ENCODE data around the gene TIMM44. TPM values are rescaled to one million over a fixed set of nuclear protein-coding genes. Genes with fewer than 3 reads are reported as not detected.

TIMM44 gene
- polyA plus RNA-seq, 1 donor (not counting 4 experiments of a cell fraction or from before 2014, with no cell fraction given), result 34.8 TPM

- dilution Hi-C loops (cut with MboI; ENCODE audit: extremely low pct_ligation_motif_present, low sequenced_read_pairs), result no loop called here
- H3K9ac ChIP-seq (ENCODE audit: control insufficient read depth, extremely low read depth, insufficient read depth, low read length), result peak overlapping the region; percentile 75
- H2AFZ ChIP-seq (ENCODE audit: control insufficient read depth, low read length), result peak overlapping the region; percentile 82
These were observed 22.8 kb downstream of the TIMM44 start for GRCh38 chr19:7920519-7921301.

GRCh38 chr19:7919610-7920518 lies 23.6 kb downstream of the TIMM44 start, which contains the start of gene SNAPC2:
Gene SNAPC2 (plus strand): TSS chr19:7920338. CDS start chr19:7920367, 29 bp downstream.
- DNase-seq (ENCODE audit: low read depth, low spot score) (no peak), FAIRE-seq (peak; percentile 74)
- H3K27me3 ChIP-seq (ENCODE audit: control insufficient read depth, extremely low read depth, insufficient read depth, low read length), result peaks cover 24% of the 10 kb centered on the region
- peak within 1 kb of the TSS; percentile 75 for H3K9ac ChIP-seq (ENCODE audit: control insufficient read depth, extremely low read depth, insufficient read depth, low read length)
- dilution Hi-C loops (cut with MboI; ENCODE audit: extremely low pct_ligation_motif_present, low sequenced_read_pairs), result no loop called here
- no peaks in the 10 kb centered on the region for H4K20me1 ChIP-seq (ENCODE audit: control insufficient read depth, extremely low read depth, insufficient read depth, low read length)
- H3K9me3 ChIP-seq (ENCODE audit: control insufficient read depth, low read depth, low read length), result no peaks in the 10 kb centered on the region
- peak within 1 kb of the TSS; percentile 71 to 90 (median 90) for H3K4me3 ChIP-seq (ENCODE audit: control insufficient read depth in 2 of 3, extremely low read depth in 1 of 3, insufficient read depth in 2 of 3, low read depth in 1 of 3, low read length in 3 of 3)
- H3K4me2 ChIP-seq (ENCODE audit: control insufficient read depth, extremely low read depth, insufficient read depth, low read depth, low read length), result peak within 1 kb of the TSS; percentile 99
- peak within 1 kb of the TSS; percentile 76 for H3K27ac ChIP-seq (ENCODE audit: control insufficient read depth, insufficient read depth, low read length)
- no peaks in the 10 kb centered on the region for H3K79me2 ChIP-seq (ENCODE audit: control insufficient read depth, insufficient read depth, low read length)
- H2AFZ ChIP-seq (ENCODE audit: control insufficient read depth, low read length), result peak within 1 kb of the TSS; percentile 91
- no peak for TF ChIP-seq CTCF (optimal IDR thresholded peaks at IDR 0.05 in 1 of 3, IDR thresholded peaks at IDR 0.05 in 1 of 3, conservative IDR thresholded peaks at IDR 0.05 in 1 of 3; ENCODE audit: extremely low read depth in 1 of 3, insufficient read depth in 2 of 3, low read length in 3 of 3)
- TF ChIP-seq EZH2 (IDR thresholded peaks at IDR 0.05; ENCODE audit: low read length), result no peak
- no peaks in the 10 kb centered on the region for H3K9me1 ChIP-seq (ENCODE audit: control insufficient read depth, extremely low read depth, insufficient read depth, low read length)
- H3K36me3 ChIP-seq (ENCODE audit: control insufficient read depth in 2 of 2, extremely low read depth in 1 of 2, insufficient read depth in 2 of 2, low read length in 2 of 2), result peaks cover 4 to 5% of the 10 kb centered on the region in 2 experiments
- peaks cover 18% of the 10 kb centered on the region for H3K4me1 ChIP-seq (ENCODE audit: control insufficient read depth, extremely low read depth, insufficient read depth, low read length)

More at GRCh38 chr19:7920519-7921301, 22.8 kb downstream of the TIMM44 start:
- Histone ChIP-seq H3K36me3 (ENCODE audit: control insufficient read depth in 2 of 2, extremely low read depth in 1 of 2, insufficient read depth in 2 of 2, low read length in 2 of 2) (peaks cover 4 to 5% of the 10 kb centered on the region in 2 experiments), H3K4me1 (ENCODE audit: control insufficient read depth, extremely low read depth, insufficient read depth, low read length) (peaks cover 18% of the 10 kb centered on the region), H3K79me2 (ENCODE audit: control insufficient read depth, insufficient read depth, low read length) (no peaks in the 10 kb centered on the region), H3K27ac (ENCODE audit: control insufficient read depth, insufficient read depth, low read length) (peak overlapping the region; percentile 76), H4K20me1 (ENCODE audit: control insufficient read depth, extremely low read depth, insufficient read depth, low read length) (no peaks in the 10 kb centered on the region), H3K4me3 (ENCODE audit: control insufficient read depth in 2 of 3, extremely low read depth in 1 of 3, insufficient read depth in 2 of 3, low read depth in 1 of 3, low read length in 3 of 3) (peak overlapping the region; percentile 71 to 90 (median 90)), H3K9me1 (ENCODE audit: control insufficient read depth, extremely low read depth, insufficient read depth, low read length) (no peaks in the 10 kb centered on the region), H3K4me2 (ENCODE audit: control insufficient read depth, extremely low read depth, insufficient read depth, low read depth, low read length) (peak overlapping the region; percentile 99), H3K9me3 (ENCODE audit: control insufficient read depth, low read depth, low read length) (no peaks in the 10 kb centered on the region), H3K27me3 (ENCODE audit: control insufficient read depth, extremely low read depth, insufficient read depth, low read length) (peaks cover 22% of the 10 kb centered on the region)
- TF ChIP-seq CTCF (optimal IDR thresholded peaks at IDR 0.05 in 1 of 3, IDR thresholded peaks at IDR 0.05 in 1 of 3, conservative IDR thresholded peaks at IDR 0.05 in 1 of 3; ENCODE audit: extremely low read depth in 1 of 3, insufficient read depth in 2 of 3, low read length in 3 of 3) (no peak), EZH2 (IDR thresholded peaks at IDR 0.05; ENCODE audit: low read length) (no peak)
- FAIRE-seq (peak; percentile 36), DNase-seq (ENCODE audit: low read depth, low spot score) (peak; percentile 96)
